IPS DF 6.9 (cell line): ENCODE measurements around the gene RUNX1.

Experiments used
- DNase-seq: peaks from one replicate; pipeline ENCODE4 v3.0.0-alpha.2; 2013; ENCODE audit warnings: low read depth, low spot score
- H3K27ac ChIP-seq: one replicate; pipeline ENCODE4 v1.5.1; 2013; ENCODE audit warnings: low read length, control low read depth
- H3K27me3 ChIP-seq: 2 replicates; pipeline ENCODE4 v1.6.1; 2013; ENCODE audit warnings: mild to moderate bottlenecking, low read length; ENCODE audit not compliant: control insufficient read depth, insufficient read depth
- H3K36me3 ChIP-seq: 2 replicates; pipeline ENCODE4 v1.6.1; 2013; ENCODE audit warnings: low read length; ENCODE audit not compliant: control insufficient read depth, insufficient read depth
- H3K4me1 ChIP-seq: 2 replicates; pipeline ENCODE4 v1.6.1; 2013; ENCODE audit warnings: low read length; ENCODE audit not compliant: control insufficient read depth, insufficient read depth
- H3K4me3 ChIP-seq: 2 replicates; pipeline ENCODE4 v1.5.1; 2013; ENCODE audit warnings: mild to moderate bottlenecking, low read length
- H3K9me3 ChIP-seq: 2 replicates; pipeline ENCODE4 v1.6.1; 2013; ENCODE audit warnings: low read length, inconsistent platforms; ENCODE audit not compliant: control insufficient read depth, insufficient read depth
- WGBS: extraction: QIAGEN DNeasy Blood & Tissue Kit; methylation state at CpG from one replicate; pipeline ENCODE4 v1.1.7; 2013; ENCODE audit warnings: mixed read lengths, missing lambda C conversion rate; ENCODE audit not compliant: insufficient read length, insufficient coverage; 5-methylcytosine and 5-hydroxymethylcytosine counted together

Gene RUNX1

GRCh38 chr21:34826836-34827235 is 222.3 kb downstream of the RUNX1 start:
- WGBS: no CpG with 5 or more reads among the region's 3 CpGs
- H3K27me3 ChIP-seq: no peaks in the 10 kb centered on the region
- H3K27ac ChIP-seq: no peak overlapping the region
- H3K4me3 ChIP-seq: no peak overlapping the region
- DNase-seq: no peak
- no peaks in the 10 kb centered on the region for H3K4me1 ChIP-seq
- H3K9me3 ChIP-seq: no peaks in the 10 kb centered on the region
- H3K36me3 ChIP-seq: no peaks in the 10 kb centered on the region

- H3K36me3 ChIP-seq: no peaks in the 10 kb centered on the region
- no peaks in the 10 kb centered on the region for H3K27me3 ChIP-seq
- H3K4me1 ChIP-seq: no peaks in the 10 kb centered on the region
- H3K27ac ChIP-seq: no peak overlapping the region
- H3K9me3 ChIP-seq: no peaks in the 10 kb centered on the region
- WGBS: no CpG with 5 or more reads among the region's 3 CpGs
- H3K4me3 ChIP-seq: no peak overlapping the region
- no peak for DNase-seq
Measured at GRCh38 chr21:34825948-34826548, 223.1 kb downstream of the RUNX1 start.

- H3K9me3 ChIP-seq: no peaks in the 10 kb centered on the region
- no peaks in the 10 kb centered on the region for H3K4me1 ChIP-seq
- no CpG with 5 or more reads among the region's 3 CpGs for WGBS
- H3K4me3 ChIP-seq: no peak overlapping the region
- no peaks in the 10 kb centered on the region for H3K27me3 ChIP-seq
- no peak overlapping the region for H3K27ac ChIP-seq
- no peaks in the 10 kb centered on the region for H3K36me3 ChIP-seq
- DNase-seq: no peak
Measured at GRCh38 chr21:34825101-34825500, 224.0 kb downstream of the RUNX1 start.

GRCh38 chr21:34824314-34824713 is 224.8 kb downstream of the RUNX1 start:
- no peaks in the 10 kb centered on the region for H3K4me1 ChIP-seq
- H3K4me3 ChIP-seq: no peak overlapping the region
- H3K27ac ChIP-seq: no peak overlapping the region
- no peaks in the 10 kb centered on the region for H3K9me3 ChIP-seq
- H3K27me3 ChIP-seq: no peaks in the 10 kb centered on the region
- no peaks in the 10 kb centered on the region for H3K36me3 ChIP-seq
- no peak for DNase-seq
- no CpG with 5 or more reads among the region's 1 CpG for WGBS

- no peaks in the 10 kb centered on the region for H3K4me1 ChIP-seq
- H3K27ac ChIP-seq: no peak overlapping the region
- no CpG with 5 or more reads among the region's 6 CpGs for WGBS
- no peaks in the 10 kb centered on the region for H3K9me3 ChIP-seq
- no peak overlapping the region for H3K4me3 ChIP-seq
- no peaks in the 10 kb centered on the region for H3K36me3 ChIP-seq
- no peaks in the 10 kb centered on the region for H3K27me3 ChIP-seq
- DNase-seq: no peak
Measured at GRCh38 chr21:34822942-34823341, 226.2 kb downstream of the RUNX1 start.

GRCh38 chr21:34822168-34822567 is 226.9 kb downstream of the RUNX1 start:
- H3K27me3 ChIP-seq: no peaks in the 10 kb centered on the region
- H3K4me1 ChIP-seq: no peaks in the 10 kb centered on the region
- H3K4me3 ChIP-seq: no peak overlapping the region
- DNase-seq: no peak
- H3K9me3 ChIP-seq: no peaks in the 10 kb centered on the region
- no CpG with 5 or more reads among the region's 5 CpGs for WGBS
- no peak overlapping the region for H3K27ac ChIP-seq
- H3K36me3 ChIP-seq: no peaks in the 10 kb centered on the region

GRCh38 chr21:34821717-34822116 is 227.4 kb downstream of the RUNX1 start:
- Histone ChIP-seq H3K4me3 (no peak overlapping the region), H3K27ac (no peak overlapping the region), H3K4me1 (no peaks in the 10 kb centered on the region), H3K9me3 (no peaks in the 10 kb centered on the region), H3K27me3 (no peaks in the 10 kb centered on the region), H3K36me3 (no peaks in the 10 kb centered on the region)
- DNase-seq: no peak
- no CpG with 5 or more reads among the region's 7 CpGs for WGBS

GRCh38 chr21:34820051-34820450 is 229.1 kb downstream of the RUNX1 start:
- no peaks in the 10 kb centered on the region for H3K36me3 ChIP-seq
- DNase-seq: no peak
- H3K27me3 ChIP-seq: no peaks in the 10 kb centered on the region
- no peaks in the 10 kb centered on the region for H3K4me1 ChIP-seq
- no peak overlapping the region for H3K4me3 ChIP-seq
- no peaks in the 10 kb centered on the region for H3K9me3 ChIP-seq
- no peak overlapping the region for H3K27ac ChIP-seq
- no CpG with 5 or more reads among the region's 9 CpGs for WGBS

GRCh38 chr21:34819357-34819999 is 229.6 kb downstream of the RUNX1 start:
- no peak for DNase-seq
- WGBS: no CpG with 5 or more reads among the region's 15 CpGs
- no peak overlapping the region for H3K27ac ChIP-seq
- H3K27me3 ChIP-seq: no peaks in the 10 kb centered on the region
- no peak overlapping the region for H3K4me3 ChIP-seq
- H3K9me3 ChIP-seq: no peaks in the 10 kb centered on the region
- H3K36me3 ChIP-seq: no peaks in the 10 kb centered on the region
- no peaks in the 10 kb centered on the region for H3K4me1 ChIP-seq

- no peaks in the 10 kb centered on the region; the same call in 1 of the 2 replicates for H3K27me3 ChIP-seq
- no peaks in the 10 kb centered on the region for H3K4me1 ChIP-seq
- H3K9me3 ChIP-seq: no peaks in the 10 kb centered on the region
- no CpG with 5 or more reads among the region's 8 CpGs for WGBS
- no peaks in the 10 kb centered on the region for H3K36me3 ChIP-seq
- DNase-seq: no peak
- H3K4me3 ChIP-seq: no peak overlapping the region
- H3K27ac ChIP-seq: no peak overlapping the region
Measured at GRCh38 chr21:34818662-34819158, 230.4 kb downstream of the RUNX1 start.
